GM23338 (cell line): ENCODE data around the gene UNK. TPM values are rescaled to one million over a fixed set of nuclear protein-coding genes. Genes with fewer than 3 reads are reported as not detected.

Source experiments
- EZH2 ChIP-seq: fragments of 200-600 bp; sonication (generic); IDR thresholded peaks from one replicate; pipeline ENCODE4 v1.8.0; 2017; ENCODE audit warnings: antibody characterized with exemption, mild to moderate bottlenecking, low read depth; ENCODE audit not compliant: unreplicated experiment
- EZH2phosphoT487 ChIP-seq: fragments of 200-600 bp; sonication (generic); IDR thresholded peaks from one replicate; pipeline ENCODE4 v1.8.1; 2018; ENCODE audit warnings: antibody characterized with exemption; ENCODE audit not compliant: unreplicated experiment
- JUNB ChIP-seq: IDR thresholded peaks from one replicate; pipeline ENCODE4 v1.6.1; 2016; ENCODE audit warnings: antibody characterized with exemption; ENCODE audit not compliant: unreplicated experiment
- NANOG ChIP-seq: IDR thresholded peaks from 2 replicates; pipeline ENCODE4 v1.6.1; 2016; ENCODE audit warnings: antibody characterized with exemption, borderline replicate concordance
- STAT1 ChIP-seq: IDR thresholded peaks from one replicate; pipeline ENCODE4 v1.6.1; 2016; ENCODE audit warnings: antibody characterized with exemption; ENCODE audit not compliant: unreplicated experiment
- ZNF331 ChIP-seq: fragments of 250-450 bp; sonication (Bioruptor Pico); IDR thresholded peaks from 2 replicates; pipeline ENCODE4 v1.5.0; 2020; ENCODE audit warnings: low read depth, mild to moderate bottlenecking, moderate library complexity
- microRNA-seq: library from miRNA; unstranded; fragments of <30 nt; microRNA quantifications from one replicate; pipeline ENCODE4, GENCODE V29; 2017
- polyA plus RNA-seq: library from polyadenylated mRNA; unstranded; fragments of >200 nt; fragmentation: Nextera tagmentation; extraction: Ambion mirVana; gene quantifications from 2 replicates; pipeline ENCODE4 v1.2.1, GENCODE V29; 2016
- total RNA-seq: library from RNA; depleted of rRNA; stranded (reverse); fragments of >200 nt; shearing (Covaris generic); gene quantifications from 2 replicates; pipeline ENCODE4 v1.2.3, GENCODE V29; 2014; rRNA removed
- TF ChIP-seq, protein P1 (sequence below): IDR thresholded peaks from one replicate; pipeline ENCODE4 v1.6.1; 2018; ENCODE audit warnings: antibody characterized with exemption; ENCODE audit not compliant: unreplicated experiment
- TF ChIP-seq, protein P2 (sequence below): IDR thresholded peaks from 2 replicates; pipeline ENCODE4 v1.6.1; 2016; ENCODE audit warnings: antibody characterized with exemption

The UNK gene
- total and polyA plus RNA-seq, 2 experiments from 2014 or later: 21.8 to 65.2 TPM

- TF ChIP-seq, protein P1, sequence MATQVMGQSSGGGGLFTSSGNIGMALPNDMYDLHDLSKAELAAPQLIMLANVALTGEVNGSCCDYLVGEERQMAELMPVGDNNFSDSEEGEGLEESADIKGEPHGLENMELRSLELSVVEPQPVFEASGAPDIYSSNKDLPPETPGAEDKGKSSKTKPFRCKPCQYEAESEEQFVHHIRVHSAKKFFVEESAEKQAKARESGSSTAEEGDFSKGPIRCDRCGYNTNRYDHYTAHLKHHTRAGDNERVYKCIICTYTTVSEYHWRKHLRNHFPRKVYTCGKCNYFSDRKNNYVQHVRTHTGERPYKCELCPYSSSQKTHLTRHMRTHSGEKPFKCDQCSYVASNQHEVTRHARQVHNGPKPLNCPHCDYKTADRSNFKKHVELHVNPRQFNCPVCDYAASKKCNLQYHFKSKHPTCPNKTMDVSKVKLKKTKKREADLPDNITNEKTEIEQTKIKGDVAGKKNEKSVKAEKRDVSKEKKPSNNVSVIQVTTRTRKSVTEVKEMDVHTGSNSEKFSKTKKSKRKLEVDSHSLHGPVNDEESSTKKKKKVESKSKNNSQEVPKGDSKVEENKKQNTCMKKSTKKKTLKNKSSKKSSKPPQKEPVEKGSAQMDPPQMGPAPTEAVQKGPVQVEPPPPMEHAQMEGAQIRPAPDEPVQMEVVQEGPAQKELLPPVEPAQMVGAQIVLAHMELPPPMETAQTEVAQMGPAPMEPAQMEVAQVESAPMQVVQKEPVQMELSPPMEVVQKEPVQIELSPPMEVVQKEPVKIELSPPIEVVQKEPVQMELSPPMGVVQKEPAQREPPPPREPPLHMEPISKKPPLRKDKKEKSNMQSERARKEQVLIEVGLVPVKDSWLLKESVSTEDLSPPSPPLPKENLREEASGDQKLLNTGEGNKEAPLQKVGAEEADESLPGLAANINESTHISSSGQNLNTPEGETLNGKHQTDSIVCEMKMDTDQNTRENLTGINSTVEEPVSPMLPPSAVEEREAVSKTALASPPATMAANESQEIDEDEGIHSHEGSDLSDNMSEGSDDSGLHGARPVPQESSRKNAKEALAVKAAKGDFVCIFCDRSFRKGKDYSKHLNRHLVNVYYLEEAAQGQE: no peak
- TF ChIP-seq EZH2phosphoT487 (no peak), JUNB (no peak), STAT1 (no peak), ZNF331 (no peak), EZH2 (no peak), NANOG (no peak)
- TF ChIP-seq, protein P2, sequence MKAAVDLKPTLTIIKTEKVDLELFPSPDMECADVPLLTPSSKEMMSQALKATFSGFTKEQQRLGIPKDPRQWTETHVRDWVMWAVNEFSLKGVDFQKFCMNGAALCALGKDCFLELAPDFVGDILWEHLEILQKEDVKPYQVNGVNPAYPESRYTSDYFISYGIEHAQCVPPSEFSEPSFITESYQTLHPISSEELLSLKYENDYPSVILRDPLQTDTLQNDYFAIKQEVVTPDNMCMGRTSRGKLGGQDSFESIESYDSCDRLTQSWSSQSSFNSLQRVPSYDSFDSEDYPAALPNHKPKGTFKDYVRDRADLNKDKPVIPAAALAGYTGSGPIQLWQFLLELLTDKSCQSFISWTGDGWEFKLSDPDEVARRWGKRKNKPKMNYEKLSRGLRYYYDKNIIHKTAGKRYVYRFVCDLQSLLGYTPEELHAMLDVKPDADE: no peak
These were observed 89.9 kb downstream of the UNK start (continued) for GRCh38 chr17:75874323-75875181.

Small RNA genes within 50 kb of the gene (microRNA-seq; reads per million reads assigned to microRNA genes)
- gene MIR4738: not detected

Other genes with a start within 250 kb of the UNK start
- gene MYO15B, start 197.0 kb upstream of the UNK start, total RNA-seq: 7.2 and 12.4 TPM in 2 replicates
- gene MYO15B, start 197.0 kb upstream of the UNK start, polyA plus RNA-seq: 3.8 and 6.6 TPM in 2 replicates
- gene SMIM5, start 151.4 kb upstream of the UNK start, total RNA-seq: not detected in 2 replicates
- 0.16 TPM in 1 of 2 replicates, not detected in the other for gene SMIM5, start 151.4 kb upstream of the UNK start, polyA plus RNA-seq
- gene RECQL5, start 117.7 kb upstream of the UNK start, total RNA-seq: 23.3 and 24.5 TPM in 2 replicates
- gene RECQL5, start 117.7 kb upstream of the UNK start, polyA plus RNA-seq: 19.9 and 20.0 TPM in 2 replicates
- 44.9 and 60.9 TPM in 2 replicates for gene SAP30BP, start 117.5 kb upstream of the UNK start, total RNA-seq
- 95.0 and 97.9 TPM in 2 replicates for gene SAP30BP, start 117.5 kb upstream of the UNK start, polyA plus RNA-seq
- 9.7 and 10.3 TPM in 2 replicates for gene ITGB4, start 63.3 kb upstream of the UNK start, total RNA-seq
- gene ITGB4, start 63.3 kb upstream of the UNK start, polyA plus RNA-seq: 4.2 and 6.1 TPM in 2 replicates
- gene GALK1, start 19.6 kb upstream of the UNK start, total RNA-seq: 30.5 TPM in 2 replicates
- 31.7 and 34.7 TPM in 2 replicates for gene GALK1, start 19.6 kb upstream of the UNK start, polyA plus RNA-seq
- 3.8 and 5.9 TPM in 2 replicates for gene UNC13D, start 59.6 kb downstream of the UNK start, total RNA-seq
- gene UNC13D, start 59.6 kb downstream of the UNK start, polyA plus RNA-seq: 10.5 and 10.8 TPM in 2 replicates
- gene WBP2, start 70.5 kb downstream of the UNK start, total RNA-seq: 34.9 and 36.2 TPM in 2 replicates
- 59.5 and 63.5 TPM in 2 replicates for gene WBP2, start 70.5 kb downstream of the UNK start, polyA plus RNA-seq
- 9.9 and 12.5 TPM in 2 replicates for gene TRIM47, start 93.8 kb downstream of the UNK start, total RNA-seq
- 7.2 TPM in 2 replicates for gene TRIM47, start 93.8 kb downstream of the UNK start, polyA plus RNA-seq
- gene TRIM65, start 112.1 kb downstream of the UNK start, total RNA-seq: 53.8 and 54.0 TPM in 2 replicates
- gene TRIM65, start 112.1 kb downstream of the UNK start, polyA plus RNA-seq: 13.8 and 15.0 TPM in 2 replicates
- gene MRPL38, start 120.1 kb downstream of the UNK start, total RNA-seq: 47.2 and 63.6 TPM in 2 replicates
- 86.7 and 90.0 TPM in 2 replicates for gene MRPL38, start 120.1 kb downstream of the UNK start, polyA plus RNA-seq
- 11.8 and 17.4 TPM in 2 replicates for gene FBF1, start 156.2 kb downstream of the UNK start, total RNA-seq
- 8.8 and 9.7 TPM in 2 replicates for gene FBF1, start 156.2 kb downstream of the UNK start, polyA plus RNA-seq
- 32.8 and 32.9 TPM in 2 replicates for gene ACOX1, start 194.4 kb downstream of the UNK start, total RNA-seq
- gene ACOX1, start 194.4 kb downstream of the UNK start, polyA plus RNA-seq: 11.9 and 12.8 TPM in 2 replicates
- gene TEN1, start 194.4 kb downstream of the UNK start, total RNA-seq: 11.3 TPM in 2 replicates
- gene TEN1, start 194.4 kb downstream of the UNK start, polyA plus RNA-seq: 13.2 and 14.1 TPM in 2 replicates
- gene CDK3, start 216.0 kb downstream of the UNK start, total RNA-seq: 5.9 and 10.2 TPM in 2 replicates
- gene CDK3, start 216.0 kb downstream of the UNK start, polyA plus RNA-seq: 7.8 and 7.9 TPM in 2 replicates
- 0.62 and 1.3 TPM in 2 replicates for gene EVPL, start 242.5 kb downstream of the UNK start, total RNA-seq
- gene EVPL, start 242.5 kb downstream of the UNK start, polyA plus RNA-seq: 0.47 and 0.59 TPM in 2 replicates